Measurements from ENCODE around the gene SNX10.
A peak's percentile ranks its signal among the peaks of the same experiment; 100 is the strongest.

Gene SNX10

DNA sequence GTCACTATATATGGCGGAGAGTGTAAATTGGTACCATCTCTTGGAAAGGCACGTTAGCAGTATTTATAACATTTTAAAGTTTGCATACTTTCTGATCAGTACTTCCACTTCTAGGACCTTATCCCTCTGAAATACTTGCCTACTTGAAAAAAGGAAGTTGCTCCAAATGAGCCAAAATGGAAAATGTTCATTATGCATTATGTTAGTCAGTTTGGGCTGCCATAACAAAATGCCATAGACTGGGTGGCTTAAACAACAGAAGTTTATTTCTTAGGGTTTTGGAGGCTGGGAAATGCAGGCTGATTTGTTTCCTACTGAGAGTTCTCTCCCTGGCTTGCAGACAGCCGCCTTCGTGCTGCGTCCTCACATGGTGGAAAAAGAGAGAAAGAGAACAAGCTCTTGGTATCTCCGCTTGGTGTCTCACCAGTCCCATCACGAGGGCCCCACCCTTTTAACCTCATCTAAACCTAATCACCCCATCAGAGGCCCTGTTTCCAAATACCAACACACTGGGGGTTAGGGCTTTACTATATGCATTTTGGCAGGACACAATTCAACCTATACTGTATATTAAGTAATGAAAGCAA lies 6.9 kb downstream of the SNX10 start:
- no peak for DNase-seq (ENCODE audit: low spot score)

DNA sequence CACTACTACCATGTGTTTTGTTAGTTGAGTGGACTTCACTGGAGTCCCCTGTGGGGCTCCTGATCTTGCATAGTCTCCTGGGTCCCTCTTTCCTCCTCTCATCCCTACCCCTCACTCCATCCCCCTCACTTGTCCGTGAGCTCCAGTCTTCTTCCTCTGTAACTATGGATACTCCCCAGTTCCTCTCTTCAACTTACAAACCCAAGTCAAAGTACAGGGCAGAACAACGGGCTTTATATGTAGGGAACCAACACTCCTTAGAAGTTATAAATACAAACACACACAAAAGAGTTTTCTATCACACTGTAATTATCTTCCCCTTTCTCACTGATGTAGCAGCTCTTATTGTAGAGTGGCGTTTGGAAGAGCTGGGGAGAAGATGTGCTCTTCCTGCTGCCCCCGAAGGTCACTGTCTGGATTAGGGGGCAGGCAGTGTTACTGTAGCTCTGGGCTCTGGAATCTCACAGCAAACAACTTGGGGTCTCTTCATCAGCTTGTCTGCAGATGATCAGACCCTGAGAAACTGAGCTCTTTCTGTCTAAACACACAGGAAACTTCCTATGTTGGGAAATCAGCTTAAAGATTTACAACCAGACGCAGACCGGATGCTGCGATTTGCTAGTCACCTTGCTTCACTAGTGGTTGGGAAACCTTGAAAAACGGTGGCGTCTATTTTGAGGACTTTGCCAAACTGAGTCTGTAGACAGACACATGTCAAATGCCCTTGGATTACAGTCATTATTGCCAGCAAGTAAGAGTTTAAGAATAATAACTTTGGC lies 13.6 kb downstream of the SNX10 start:
- peak; percentile 13 for DNase-seq (ENCODE audit: low spot score)

GRCh38 chr7:26305869-26306665 lies 14.4 kb downstream of the SNX10 start:
- no peak for DNase-seq (ENCODE audit: low spot score)

- DNase-seq (ENCODE audit: low spot score), result no peak
These were observed 15.1 kb downstream of the SNX10 start for GRCh38 chr7:26306790-26307189.

DNA sequence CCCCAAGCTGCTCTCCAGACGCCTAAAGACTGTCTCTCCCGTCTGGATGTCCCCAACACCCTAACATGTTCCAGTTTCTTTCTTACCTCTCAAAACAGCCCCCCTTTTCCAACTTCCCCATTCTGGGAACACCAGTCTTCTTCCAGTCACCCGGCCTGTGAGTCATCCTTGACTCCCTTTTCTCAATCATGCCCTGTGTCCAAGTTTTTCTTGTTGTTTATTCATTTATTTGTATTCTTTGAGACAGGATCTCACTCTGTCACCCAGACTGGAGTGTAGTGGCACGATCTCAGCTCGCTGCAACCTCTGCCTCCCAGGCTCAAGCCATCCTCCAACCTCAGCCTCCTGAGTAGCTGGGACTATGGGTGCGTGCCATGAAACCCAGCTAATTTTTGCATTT lies 15.6 kb downstream of the SNX10 start:
- DNase-seq (ENCODE audit: low spot score), result peak; percentile 65

- DNase-seq (ENCODE audit: low spot score), result no peak
These were observed 16.1 kb downstream of the SNX10 start for GRCh38 chr7:26307791-26308190.

GRCh38 chr7:26308551-26308950 lies 16.9 kb downstream of the SNX10 start:
- DNase-seq (ENCODE audit: low spot score), result no peak

DNA sequence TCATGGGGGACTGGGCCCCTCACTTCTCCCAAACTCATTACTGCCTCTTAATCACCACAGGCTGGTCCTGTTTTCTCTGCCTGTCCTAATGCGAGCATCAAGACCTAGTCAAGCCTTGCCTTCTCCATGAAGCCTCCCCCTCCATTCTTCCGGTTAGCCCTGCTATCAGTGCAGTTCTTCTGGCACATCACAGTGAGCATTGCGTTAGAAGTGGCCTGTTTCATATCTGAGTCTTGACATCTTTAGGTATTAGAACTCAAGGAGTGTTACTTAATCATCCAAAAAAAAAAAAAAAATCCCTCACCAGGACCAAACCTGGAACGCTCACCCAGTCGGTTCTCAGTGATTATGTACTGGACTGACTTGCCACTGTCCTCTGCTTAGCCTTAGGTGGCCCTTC lies 17.4 kb downstream of the SNX10 start:
- DNase-seq (ENCODE audit: low spot score), result no peak

DNA sequence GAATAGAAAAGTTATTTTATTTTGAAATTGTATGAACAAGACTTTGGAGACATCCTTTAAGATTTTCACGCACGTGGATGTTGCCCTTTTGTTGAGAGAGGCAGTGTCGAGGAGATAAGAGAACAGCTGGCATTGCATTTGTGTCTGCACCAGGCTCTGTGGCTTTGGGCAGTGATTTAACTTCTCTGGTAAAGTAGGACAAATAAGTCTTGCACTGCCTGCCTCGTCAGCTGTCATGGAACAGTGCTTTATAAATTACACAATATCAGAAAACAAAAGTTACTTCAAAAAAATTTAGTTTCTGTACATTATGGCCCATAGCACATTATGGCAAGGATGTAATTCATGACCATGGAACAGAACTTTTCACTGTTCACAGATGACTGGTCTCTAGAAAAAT lies 20.1 kb downstream of the SNX10 start:
- DNase-seq (ENCODE audit: low spot score), result no peak

GRCh38 chr7:26317211-26317610 lies 25.5 kb downstream of the SNX10 start:
- DNase-seq (ENCODE audit: low spot score), result no peak

GRCh38 chr7:26318921-26319320 lies 27.3 kb downstream of the SNX10 start:
- no peak for DNase-seq (ENCODE audit: low spot score)

DNA sequence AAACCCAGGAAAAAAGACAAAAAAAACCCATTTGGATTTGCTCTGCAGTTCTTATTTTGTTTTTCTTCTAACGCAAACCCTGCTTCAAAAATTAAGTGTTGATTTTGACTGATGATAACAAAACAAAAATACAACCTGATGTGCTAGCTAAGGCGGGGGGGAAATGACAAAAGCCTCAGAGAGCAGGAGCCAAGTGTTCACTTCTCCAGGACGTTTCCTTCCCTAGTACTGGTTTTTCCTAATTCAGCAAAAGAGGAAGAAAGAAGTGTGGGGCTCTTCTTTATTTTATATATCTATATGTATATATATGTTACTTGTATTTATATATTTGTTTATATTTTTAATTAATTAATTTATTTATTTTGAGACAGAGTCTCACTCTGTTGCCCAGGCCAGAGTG lies 28.0 kb downstream of the SNX10 start:
- DNase-seq (ENCODE audit: low spot score), result no peak

GRCh38 chr7:26320878-26321277 lies 29.2 kb downstream of the SNX10 start:
- DNase-seq (ENCODE audit: low spot score), result no peak

DNA sequence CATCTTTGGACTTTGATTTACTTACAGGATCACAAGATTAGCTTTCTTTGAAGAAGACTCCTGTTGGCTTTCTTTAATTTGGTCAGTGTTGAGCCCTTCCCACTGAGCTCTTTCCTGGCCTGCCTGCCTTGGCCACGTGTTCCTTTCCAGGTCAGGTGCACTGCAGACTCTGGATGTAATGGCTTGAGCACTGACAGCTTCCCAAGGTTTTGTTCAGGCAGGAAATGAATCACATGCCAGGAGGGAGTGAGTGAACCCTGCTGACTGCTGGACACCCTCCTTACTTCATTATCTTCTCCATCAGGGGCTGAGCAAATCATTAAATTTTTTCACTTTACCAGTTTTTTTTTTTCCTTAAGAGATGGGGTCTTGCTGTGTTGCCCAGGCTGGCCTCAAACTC lies 29.8 kb downstream of the SNX10 start:
- peak; percentile 89 for DNase-seq (ENCODE audit: low spot score)

DNA sequence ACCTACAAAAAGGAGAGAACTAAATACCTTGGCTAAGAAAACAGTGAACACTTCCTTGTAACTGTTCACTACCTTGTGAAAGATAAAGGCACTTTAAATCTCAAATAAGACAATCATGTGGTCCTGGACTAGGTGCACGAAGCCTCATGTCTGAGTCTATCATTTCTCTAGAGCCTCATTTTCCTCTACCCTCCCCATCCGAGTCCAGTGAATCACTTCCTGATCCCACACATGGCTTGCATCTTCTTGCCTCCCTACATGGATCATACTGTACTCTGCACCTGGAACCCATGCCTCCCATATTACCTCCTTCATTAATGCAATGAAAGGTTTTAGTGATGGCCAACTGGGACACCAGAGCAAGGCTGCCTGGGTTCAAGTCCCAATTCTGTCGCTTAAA lies 34.5 kb downstream of the SNX10 start:
- peak; percentile 36 for DNase-seq (ENCODE audit: low spot score)

DNA sequence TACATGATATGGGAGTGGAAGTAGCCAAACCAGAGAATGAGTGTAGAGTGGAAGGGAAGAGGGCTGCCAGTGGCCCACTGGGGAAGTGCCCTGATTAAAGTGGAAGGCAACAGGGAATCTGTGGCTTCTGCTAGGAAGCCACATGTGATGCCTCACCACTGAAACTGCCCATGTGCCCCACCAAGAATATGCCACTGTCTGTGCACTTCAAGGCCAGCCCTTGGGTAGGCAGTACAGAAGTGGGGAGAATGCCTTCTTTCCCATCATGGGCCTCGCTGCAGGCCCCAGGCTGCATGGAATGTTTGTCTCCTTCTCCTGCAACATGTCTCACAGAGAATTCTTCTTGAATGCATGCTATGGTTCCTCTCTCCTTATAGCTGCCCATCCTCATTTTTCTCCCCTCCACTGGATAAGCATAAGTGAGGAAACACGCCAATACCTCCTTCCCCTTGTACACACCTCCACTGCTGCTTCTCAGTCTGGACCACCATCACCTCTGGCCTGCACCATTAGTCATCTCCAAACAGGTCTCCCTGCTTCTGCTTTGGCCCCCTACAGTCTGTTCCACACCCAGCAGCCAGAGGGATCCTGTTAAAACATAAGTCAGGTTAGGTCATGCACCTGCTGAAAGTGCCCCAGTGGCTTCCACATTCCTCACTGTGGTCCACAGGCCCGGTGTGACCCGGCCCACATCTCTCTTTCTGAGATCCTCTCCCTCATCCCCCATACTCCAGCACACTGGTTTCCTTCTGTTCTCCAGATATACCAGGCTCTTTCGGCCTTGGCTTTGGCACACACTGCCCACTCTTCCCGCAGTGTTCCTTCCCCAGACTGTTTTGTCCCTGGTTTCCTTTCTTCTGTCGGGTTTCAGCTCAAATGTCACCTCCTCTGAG lies 37.1 kb downstream of the SNX10 start:
- peak; percentile 28 for DNase-seq (ENCODE audit: low spot score)

DNA sequence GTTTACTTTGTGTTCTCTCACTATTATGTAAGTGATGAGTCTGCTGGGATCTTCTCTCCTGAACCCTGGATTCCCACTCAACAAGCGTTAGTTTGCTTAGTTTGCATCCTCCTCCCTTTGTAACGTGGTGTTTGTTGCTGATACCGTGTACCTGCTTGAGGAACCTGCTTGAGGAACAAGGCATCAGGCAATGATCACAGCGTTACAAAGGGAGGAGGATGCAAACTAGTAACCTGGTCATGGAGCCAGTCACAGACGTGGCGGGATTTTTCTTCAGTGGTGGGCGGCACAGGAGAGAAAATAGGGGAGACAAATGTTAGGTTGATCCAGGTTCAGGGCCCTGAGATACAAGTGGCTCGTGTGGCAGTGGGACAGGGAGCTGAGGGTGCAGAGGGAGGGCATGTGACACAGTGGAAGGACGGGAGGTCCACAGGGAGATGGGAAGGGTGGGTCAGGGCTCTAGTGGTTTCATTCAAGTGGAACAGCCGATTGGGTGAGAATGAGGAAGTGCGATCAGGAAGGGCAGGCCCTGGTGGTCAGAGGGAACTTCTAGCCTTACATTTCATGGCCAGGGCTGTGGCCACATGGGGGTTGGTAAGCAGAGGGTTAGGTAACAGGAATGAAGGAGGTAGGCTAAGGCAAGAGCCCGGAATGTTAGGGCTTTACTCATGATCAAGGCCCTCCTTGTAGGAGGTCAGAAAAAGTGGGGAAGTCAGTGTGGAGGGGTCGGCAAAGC lies 38.0 kb downstream of the SNX10 start:
- DNase-seq (ENCODE audit: low spot score), result peak; percentile 91

DNA sequence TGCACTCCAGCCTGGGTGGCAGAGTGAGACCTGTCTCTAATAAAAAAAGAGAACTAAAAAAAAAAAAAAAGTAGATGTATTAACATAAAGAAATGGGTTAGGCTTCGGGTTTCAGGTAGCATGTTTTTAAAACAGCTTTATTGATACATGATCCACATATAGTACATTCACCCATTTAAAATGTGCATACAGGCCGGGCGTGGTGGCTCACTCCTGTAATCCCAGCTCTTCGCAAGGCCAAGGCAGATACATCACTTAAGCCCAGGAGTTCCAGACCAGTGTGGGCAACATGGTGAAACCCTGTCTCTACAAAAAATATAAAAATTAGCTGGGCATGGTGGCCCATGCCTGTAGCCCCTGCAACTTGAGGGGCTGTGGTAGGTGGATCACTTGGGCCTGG lies 39.5 kb downstream of the SNX10 start:
- DNase-seq (ENCODE audit: low spot score), result no peak

- DNase-seq (ENCODE audit: low spot score), result no peak
These were observed 40.1 kb downstream of the SNX10 start for GRCh38 chr7:26331789-26332188.

GRCh38 chr7:26332698-26333097 lies 41.0 kb downstream of the SNX10 start:
- DNase-seq (ENCODE audit: low spot score), result no peak

DNA sequence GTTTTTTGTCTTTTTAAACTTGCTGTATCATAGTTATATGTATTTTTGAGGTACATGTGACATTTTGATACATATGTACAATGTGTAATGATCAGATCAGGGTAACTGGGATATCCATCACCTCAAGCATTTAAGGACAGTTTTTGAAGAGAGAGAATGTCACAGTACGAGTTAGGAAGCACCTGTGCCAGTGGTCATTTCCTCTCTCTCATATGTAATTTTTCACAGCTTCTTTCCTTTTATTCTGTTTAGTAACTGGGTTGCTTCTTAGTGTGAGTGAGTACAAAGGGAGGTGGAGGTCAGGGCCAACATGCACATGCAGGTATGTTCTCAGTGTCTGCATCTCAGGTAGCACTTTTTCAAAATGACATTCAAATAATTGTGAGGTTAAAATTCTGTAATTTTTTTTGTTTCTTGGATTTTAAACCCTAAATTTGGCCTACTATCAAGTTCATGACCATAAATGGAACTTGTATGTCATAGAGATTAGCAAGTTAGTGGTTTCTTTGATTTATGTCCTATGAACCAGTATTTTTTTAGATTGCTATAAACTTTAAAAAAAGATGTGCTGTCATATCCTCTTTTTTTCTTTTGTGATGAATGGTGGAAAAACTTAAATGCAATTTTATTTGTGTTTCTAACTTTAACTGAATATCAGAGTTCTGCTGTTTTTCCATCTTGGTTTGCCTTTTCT lies 42.7 kb downstream of the SNX10 start:
- no peak for DNase-seq (ENCODE audit: low spot score)
